Activated naive CD8-positive, alpha-beta T cell treated with anti-CD3 and anti-CD28 coated beads, Interleukin-2, amount 50 U/mL, for 16 hours (primary cell): ENCODE measurements around the gene MUTYH.
A peak's percentile ranks its signal among the peaks of the same experiment; 100 is the strongest.
"Not testable (repeated sequence)": the region's sequence is repeated elsewhere in the genome, so short reads cannot be mapped to it uniquely, and the experiment has no call there.

Source experiments
- DNase-seq: peaks from one replicate; pipeline ENCODE4 v3.0.0-alpha.2; 2020; ENCODE audit warnings: low read depth, low spot score

Gene MUTYH

GRCh38 chr1:45322486-45323040 is 17.7 kb downstream of the MUTYH start:
- DNase-seq = no peak

GRCh38 chr1:45321444-45321843 is 18.8 kb downstream of the MUTYH start:
- DNase-seq = no peak

GRCh38 chr1:45319761-45320160 is 20.5 kb downstream of the MUTYH start:
- no peak for DNase-seq

GRCh38 chr1:45317166-45317565 is 23.1 kb downstream of the MUTYH start:
- DNase-seq = no peak

- DNase-seq = no peak
Observed at GRCh38 chr1:45314266-45314665, 26.0 kb downstream of the MUTYH start.

- DNase-seq = no peak
Observed at GRCh38 chr1:45306905-45307304, 33.3 kb downstream of the MUTYH start.

- no peak for DNase-seq
Observed at GRCh38 chr1:45306319-45306718, 33.9 kb downstream of the MUTYH start.

- no peak for DNase-seq
Observed at GRCh38 chr1:45305231-45305630, 35.0 kb downstream of the MUTYH start.

GRCh38 chr1:45304311-45305081 is 35.7 kb downstream of the MUTYH start:
- DNase-seq = no peak

- peak; percentile 97 for DNase-seq
Observed at GRCh38 chr1:45303520-45304310, 36.5 kb downstream of the MUTYH start.

- no peak for DNase-seq
Observed at GRCh38 chr1:45302505-45303150, 37.6 kb downstream of the MUTYH start.

- DNase-seq = no peak
Observed at GRCh38 chr1:45300669-45300997, 39.6 kb downstream of the MUTYH start.

GRCh38 chr1:45299981-45300668 is 40.1 kb downstream of the MUTYH start:
- no peak for DNase-seq

GRCh38 chr1:45299296-45299695 is 40.9 kb downstream of the MUTYH start:
- DNase-seq = no peak

GRCh38 chr1:45297666-45298356 is 42.4 kb downstream of the MUTYH start:
- DNase-seq = no peak

- DNase-seq = no peak
Observed at GRCh38 chr1:45291716-45292115, 48.5 kb downstream of the MUTYH start.

GRCh38 chr1:45291002-45291401 is 49.2 kb downstream of the MUTYH start:
- not testable (repeated sequence) for DNase-seq

- not testable (repeated sequence) for DNase-seq
Observed at GRCh38 chr1:45286521-45286920, 53.7 kb downstream of the MUTYH start.

- not testable (repeated sequence) for DNase-seq
Observed at GRCh38 chr1:45284858-45285257, 55.4 kb downstream of the MUTYH start.

- DNase-seq = no peak
Observed at GRCh38 chr1:45282351-45282750, 57.9 kb downstream of the MUTYH start.
